ENCODE data around the gene PRKCA.

- TF ChIP-seq TEAD4 (CRISPR knock-in tag; IDR thresholded peaks at IDR 0.05) (no peak), ATF2 (CRISPR knock-in tag; IDR thresholded peaks at IDR 0.05; ENCODE audit: borderline replicate concordance, low read depth) (no peak), CTCF (IDR thresholded peaks at IDR 0.05) (no peak), ZNF138 (CRISPR knock-in tag; conservative IDR thresholded peaks at IDR 0.05) (no peak), SP1 (CRISPR knock-in tag; conservative IDR thresholded peaks at IDR 0.05) (no peak), USF1 (CRISPR knock-in tag; IDR thresholded peaks at IDR 0.05) (no peak), GRHL2 (CRISPR knock-in tag; IDR thresholded peaks at IDR 0.05; ENCODE audit: insufficient replicate concordance, severe bottlenecking) (no peak), NR2C2 (CRISPR knock-in tag; IDR thresholded peaks at IDR 0.05) (no peak), ARID4B (CRISPR knock-in tag; IDR thresholded peaks at IDR 0.05; ENCODE audit: borderline replicate concordance) (no peak), PRDM15 (CRISPR knock-in tag; IDR thresholded peaks at IDR 0.05) (no peak), MAX (CRISPR knock-in tag; IDR thresholded peaks at IDR 0.05) (no peak), ZNF281 (CRISPR knock-in tag; IDR thresholded peaks at IDR 0.05) (no peak)
These were observed 447.7 kb downstream of the PRKCA start for GRCh38 chr17:66750116-66750515.

All from WTC11 (cell line).